Airway epithelial cell (primary cell): ENCODE data around the gene CCDC195. TPM values are rescaled to one million over a fixed set of nuclear protein-coding genes. Genes with fewer than 3 reads are reported as not detected.

Experiments
- total RNA-seq: library from RNA; depleted of rRNA; stranded (reverse); fragments of >200 nt; gene quantifications from 2 replicates; pipeline ENCODE4 v1.2.3, GENCODE V29; 2015

The CCDC195 gene, protein sequence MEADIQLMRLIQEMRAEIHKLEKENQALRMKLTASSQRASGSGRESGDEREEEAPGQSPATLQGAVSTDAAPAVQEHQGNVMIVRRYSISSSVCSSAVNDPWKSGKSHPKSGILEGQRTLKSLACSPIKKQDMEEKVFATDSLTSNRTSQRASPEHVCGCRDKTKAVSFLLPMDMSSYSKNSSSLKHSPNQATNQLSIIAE
- total RNA-seq: not detected in 2 replicates

DNA sequence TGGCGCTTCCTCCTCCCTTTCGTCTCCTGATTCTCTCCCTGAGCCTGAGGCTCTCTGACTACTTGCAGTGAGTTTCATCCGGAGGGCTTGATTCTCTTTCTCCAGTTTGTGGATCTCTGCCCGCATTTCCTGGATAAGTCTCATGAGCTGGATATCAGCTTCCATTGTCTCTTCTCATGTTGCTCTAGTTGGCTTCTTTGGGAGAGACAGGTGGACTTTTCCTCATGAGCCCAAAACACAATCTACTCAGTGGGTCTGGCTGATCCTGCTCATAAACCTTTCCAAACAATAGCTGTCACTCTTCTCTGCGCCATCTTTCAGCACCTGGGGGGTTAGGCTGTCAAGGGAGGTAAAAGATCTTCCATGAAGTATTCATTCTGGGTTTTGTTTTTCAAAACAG, at the start of gene CCDC195:
TSS of gene CCDC195 (minus strand) at position 165 of the 400 bp plus-strand sequence. CDS start at position 165, 0 bp downstream.

Other genes with a start within 250 kb of the CCDC195 start
- gene CUL3, start 131.0 kb downstream of the CCDC195 start, total RNA-seq: 44.4 and 49.7 TPM in 2 replicates